ENCODE results near the gene GALNT1.

Gene GALNT1

DNA sequence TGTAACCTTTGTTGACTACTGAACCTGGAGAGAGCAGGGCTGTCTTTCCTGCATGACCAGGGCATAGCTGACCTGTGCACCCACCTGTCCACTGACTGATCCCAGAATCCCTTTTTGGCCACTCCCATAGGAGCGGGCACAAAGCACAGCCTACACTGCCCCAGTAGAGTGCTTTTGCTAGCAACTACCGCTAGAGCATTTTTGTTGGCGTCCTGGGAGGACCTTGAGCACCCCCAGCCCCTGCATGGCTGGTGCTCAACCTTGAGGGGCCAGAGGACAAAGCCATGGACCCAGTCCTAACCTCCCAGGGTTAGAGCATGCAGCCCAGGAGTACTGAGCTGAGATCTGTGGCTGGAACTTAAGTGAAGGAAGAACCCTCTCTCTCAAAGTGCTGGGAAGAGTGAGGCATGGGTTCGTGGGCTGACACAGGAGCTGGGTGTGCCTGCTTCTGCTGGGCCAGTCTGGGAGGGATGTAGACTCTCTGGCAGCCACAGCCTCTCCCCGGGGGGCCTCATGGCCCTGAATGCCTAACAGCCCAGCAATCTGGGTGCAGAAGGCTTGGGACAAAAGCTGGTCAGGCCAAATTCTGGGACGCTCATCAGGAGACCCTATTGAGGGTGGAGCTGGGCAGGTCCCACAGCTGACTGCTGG lies 140.0 kb downstream of the GALNT1 start:
- no peak for DNase-seq (ENCODE audit: low spot score)

DNA sequence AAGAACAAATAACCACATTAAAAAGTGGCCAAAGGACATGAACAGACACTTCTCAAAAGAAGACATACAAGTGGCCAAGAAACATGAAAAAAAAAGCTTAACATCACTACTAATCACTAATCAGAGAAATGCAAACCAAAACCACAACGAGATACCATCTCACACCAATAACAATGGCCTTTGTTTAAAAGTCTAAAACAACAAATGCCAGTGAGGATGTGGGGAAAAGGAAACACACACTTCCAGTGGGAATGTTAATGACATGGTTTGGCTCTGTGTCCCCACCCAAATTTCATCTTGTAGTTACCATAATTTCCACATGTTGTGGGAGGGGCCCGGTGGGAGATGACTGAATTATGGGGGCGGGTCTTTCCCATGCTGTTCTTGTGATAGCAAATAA lies 147.1 kb downstream of the GALNT1 start:
- no peak for DNase-seq (ENCODE audit: low spot score)

GRCh38 chr18:35729991-35730668 lies 148.6 kb downstream of the GALNT1 start:
- DNase-seq (ENCODE audit: low spot score), result no peak

GRCh38 chr18:35730691-35731370 lies 149.3 kb downstream of the GALNT1 start:
- no peak for DNase-seq (ENCODE audit: low spot score)

DNA sequence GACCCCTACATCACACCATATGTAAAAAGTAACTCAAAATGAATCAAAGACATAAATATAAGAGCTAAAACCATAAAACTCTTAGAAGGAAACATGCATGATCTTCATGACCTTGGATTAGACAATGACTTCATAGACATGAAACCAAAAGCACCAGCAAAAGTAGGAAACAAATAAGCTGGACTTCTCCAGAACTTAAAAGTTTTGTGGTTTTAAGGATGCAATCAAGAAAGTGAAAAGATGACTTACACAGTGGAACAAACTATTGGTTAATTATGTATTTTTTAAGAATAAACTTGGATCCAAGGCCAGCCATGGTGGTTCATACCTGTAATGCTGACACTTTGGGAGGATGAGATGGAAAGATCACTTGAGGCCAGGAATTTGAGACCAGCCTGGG lies 150.2 kb downstream of the GALNT1 start:
- no peak for DNase-seq (ENCODE audit: low spot score)

GRCh38 chr18:35732162-35732561 lies 150.6 kb downstream of the GALNT1 start:
- no peak for DNase-seq (ENCODE audit: low spot score)

GRCh38 chr18:35732636-35733035 lies 151.1 kb downstream of the GALNT1 start:
- DNase-seq (ENCODE audit: low spot score), result no peak

DNA sequence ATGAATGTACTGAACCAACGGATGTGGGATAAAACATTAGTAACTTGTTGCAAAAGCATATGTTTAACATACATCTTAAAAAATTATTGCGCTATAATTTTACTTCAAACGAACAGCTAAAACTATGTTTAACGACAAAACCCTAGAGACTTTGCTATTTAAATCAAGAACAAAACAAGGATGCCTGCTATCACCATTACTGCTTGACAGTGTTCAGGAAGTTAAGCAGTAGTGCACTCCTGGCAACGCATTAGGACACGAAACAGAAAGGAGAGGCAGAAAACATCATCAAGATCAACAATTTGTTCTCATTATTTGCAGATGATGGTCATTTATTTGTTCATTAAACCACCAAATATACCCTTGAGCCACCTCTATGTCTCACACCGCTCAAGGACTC lies 151.9 kb downstream of the GALNT1 start:
- DNase-seq (ENCODE audit: low spot score), result no peak

DNA sequence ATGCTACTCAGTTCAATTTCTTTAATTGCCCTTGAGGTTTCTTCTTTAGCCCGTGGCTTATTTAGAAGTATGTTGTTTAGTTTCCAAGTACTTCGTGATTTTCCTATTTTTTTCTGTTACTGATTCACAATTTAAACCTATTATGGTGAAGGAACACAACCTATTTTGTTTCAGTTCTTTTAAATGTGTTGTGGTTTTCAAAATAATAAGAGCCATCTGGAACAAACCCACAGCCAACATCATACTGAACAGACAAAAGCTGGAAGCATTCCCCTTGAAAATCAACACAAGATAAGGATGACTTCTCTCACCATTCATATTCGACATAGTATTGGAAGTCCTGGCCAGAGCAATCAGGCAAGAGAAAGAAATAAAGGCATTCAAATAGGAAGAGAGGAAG lies 155.2 kb downstream of the GALNT1 start:
- DNase-seq (ENCODE audit: low spot score), result no peak

GRCh38 chr18:35739778-35740177 lies 158.2 kb downstream of the GALNT1 start:
- no peak for DNase-seq (ENCODE audit: low spot score)

- DNase-seq (ENCODE audit: low spot score), result no peak
Measured at GRCh38 chr18:35740656-35741055, 159.1 kb downstream of the GALNT1 start.

DNA sequence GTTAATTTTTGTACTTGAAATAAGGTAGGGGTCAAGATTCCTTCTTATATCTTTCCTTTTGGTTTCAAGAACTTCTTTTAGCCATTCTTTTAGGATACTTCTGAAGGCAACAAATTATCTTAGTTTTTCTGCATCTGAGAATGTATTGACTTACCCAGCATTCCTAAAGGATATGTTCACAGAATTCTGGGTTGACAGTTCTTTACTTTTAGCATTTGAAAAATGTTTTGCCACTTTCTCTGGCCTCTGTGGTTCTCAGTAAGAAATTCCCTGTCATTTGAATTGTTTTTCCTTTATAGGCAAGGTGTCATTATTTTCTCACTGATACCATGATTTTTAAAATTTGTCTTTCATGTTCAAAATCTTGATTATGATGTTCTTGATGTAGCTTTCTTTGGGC lies 162.4 kb downstream of the GALNT1 start:
- no peak for DNase-seq (ENCODE audit: low spot score)

DNA sequence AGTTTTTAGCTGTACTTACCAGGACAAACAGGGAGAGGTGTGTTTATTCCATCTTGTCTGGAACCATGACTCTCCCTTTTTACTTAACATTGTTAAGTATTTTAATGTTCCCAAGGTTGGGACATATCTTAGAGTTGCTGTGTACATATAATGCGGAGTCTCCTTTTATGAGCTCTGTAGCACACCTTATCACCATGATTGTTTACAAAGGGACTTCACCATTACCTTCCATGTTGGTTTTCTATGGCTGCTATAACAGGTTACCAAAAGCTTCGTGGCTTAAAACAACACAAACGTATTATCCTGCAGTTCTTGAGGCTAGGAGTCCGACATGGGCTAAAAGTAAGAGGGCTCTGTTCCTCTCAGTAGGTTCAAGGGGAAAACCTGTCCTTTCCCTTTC lies 164.3 kb downstream of the GALNT1 start:
- DNase-seq (ENCODE audit: low spot score), result no peak

- DNase-seq (ENCODE audit: low spot score), result no peak
Measured at GRCh38 chr18:35746826-35747339, 165.3 kb downstream of the GALNT1 start.

DNA sequence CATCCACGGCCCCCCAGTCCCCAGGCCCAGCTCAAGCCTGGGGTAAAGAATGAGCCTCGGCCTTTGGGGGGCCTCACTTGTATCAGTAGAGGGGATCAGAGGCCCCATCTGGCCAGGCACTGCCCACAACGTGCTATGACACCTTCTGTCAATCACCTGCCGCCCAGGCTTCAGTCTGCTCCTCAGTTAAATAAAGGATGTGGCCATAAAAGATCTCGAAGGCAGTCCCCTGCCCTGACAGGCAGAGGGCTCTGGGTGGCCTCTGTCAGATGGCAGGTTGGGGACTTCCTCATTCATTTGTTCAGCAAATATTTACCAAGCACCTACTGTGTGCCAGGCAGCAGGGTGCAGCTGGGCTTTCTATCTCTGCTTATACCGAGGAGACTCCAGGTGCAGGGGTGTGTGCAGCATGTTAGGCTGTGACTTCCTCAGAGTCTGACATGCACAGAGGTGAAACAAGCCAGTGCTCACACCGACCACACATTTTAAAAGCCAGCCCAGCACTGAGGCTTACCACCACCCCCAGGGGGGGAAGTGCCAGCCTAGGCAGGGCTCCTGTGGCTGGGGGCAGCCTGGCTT lies 166.4 kb downstream of the GALNT1 start:
- no peak for DNase-seq (ENCODE audit: low spot score)

GRCh38 chr18:35749701-35750100 lies 168.2 kb downstream of the GALNT1 start:
- no peak for DNase-seq (ENCODE audit: low spot score)

- no peak for DNase-seq (ENCODE audit: low spot score)
Measured at GRCh38 chr18:35750929-35751328, 169.4 kb downstream of the GALNT1 start.

DNA sequence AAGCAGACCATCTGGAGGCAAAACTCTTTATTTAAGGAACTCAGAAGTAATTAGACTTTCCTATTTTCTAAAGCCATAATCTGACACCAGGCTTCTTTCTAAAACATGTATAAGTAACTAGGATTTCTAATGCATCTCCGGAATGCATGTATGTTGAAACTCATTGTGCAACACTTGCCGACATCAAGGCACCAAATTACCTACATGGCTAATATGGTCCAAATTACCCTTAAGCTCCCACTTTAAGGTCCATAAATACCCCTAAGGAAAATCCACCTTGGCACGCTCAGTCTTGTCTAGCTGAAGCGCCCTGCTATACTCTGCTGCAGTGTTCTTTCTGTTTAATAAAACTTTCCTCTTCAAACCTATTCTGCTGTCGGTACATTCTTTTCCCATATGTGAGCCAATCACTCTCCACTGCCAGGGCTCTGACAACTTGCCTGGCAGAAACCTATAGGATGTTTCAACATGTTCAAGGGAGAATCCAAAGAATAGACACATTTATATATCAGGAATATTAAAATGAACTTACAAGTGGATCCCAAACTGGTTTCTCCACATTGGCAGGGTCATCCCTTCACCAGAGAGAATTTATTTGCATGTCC lies 171.9 kb downstream of the GALNT1 start:
- no peak for DNase-seq (ENCODE audit: low spot score)

DNA sequence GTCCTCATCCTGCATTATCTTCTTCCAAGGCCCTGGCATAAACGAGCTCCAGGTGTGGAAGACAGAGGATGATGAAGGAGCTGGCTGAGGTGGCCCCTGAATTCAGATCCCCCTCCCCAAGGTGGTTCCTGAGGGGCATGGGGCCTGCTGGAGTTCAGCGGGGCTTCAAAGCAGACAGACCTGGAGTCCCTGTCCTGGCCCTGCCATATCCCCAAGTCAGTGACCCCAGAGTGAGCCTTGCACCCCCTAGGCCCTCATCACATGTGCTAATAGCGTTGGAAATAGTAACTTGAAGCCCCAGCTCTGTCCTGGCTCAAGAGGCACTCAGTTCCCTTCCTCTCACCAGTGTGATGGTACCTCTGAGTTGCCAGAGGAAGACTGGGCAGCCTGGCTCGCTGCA lies 172.9 kb downstream of the GALNT1 start:
- DNase-seq (ENCODE audit: low spot score), result no peak

DNA sequence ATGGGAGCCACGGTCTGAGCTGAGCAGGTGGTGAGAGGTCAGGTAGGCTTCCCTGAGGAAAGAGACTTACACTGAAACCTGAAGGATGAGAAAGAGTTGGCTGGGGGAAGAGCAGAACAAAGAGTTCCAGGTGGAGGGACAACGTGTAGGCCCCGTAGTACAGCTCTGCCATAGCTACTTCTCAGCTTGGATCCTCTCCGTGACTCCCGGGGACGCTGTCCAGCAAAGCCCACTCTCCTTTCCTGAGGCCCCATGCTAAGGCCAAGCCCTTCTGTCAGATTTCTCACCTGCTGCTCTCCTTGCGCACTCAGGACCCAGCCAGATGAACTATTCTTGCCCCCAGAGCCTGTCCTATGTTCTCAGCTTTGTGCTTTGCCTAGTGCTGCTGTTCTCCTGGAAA lies 173.8 kb downstream of the GALNT1 start:
- no peak for DNase-seq (ENCODE audit: low spot score)

DNA sequence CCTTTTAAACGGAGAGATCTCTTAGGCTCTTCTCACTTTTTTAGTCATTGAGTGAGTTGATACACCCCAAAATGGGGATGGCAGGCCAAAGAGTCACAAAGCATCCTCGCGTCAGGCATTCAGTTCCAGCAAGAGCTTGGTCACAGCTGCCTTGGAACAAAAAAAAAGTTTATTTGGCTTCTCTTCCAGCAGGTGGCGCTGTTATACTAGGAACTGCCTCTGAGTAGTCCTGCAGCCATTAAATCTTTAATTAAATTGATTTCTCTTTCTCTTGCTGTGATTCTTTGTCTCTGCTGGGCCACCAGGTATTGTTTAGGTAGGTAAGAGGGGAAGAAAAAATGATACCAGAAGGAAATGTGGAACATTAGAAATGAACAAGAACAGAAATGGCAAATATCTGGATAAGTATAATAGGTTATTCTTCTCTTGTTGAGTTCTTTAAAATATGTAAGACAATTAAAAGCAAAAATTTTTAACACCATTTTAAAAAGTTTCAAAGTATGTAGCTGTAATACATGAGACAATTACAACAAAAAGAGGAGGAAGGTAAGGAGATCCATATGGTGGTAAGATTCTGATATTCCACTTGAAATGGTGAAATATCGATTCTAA lies 175.1 kb downstream of the GALNT1 start:
- DNase-seq (ENCODE audit: low spot score), result peak; percentile 72
